Nephron (organoid): ENCODE data around the gene KLK11.

Experiments used
- H3K27ac Mint-ChIP-seq, 3 experiments: 2 replicates each; pipeline ENCODE4 v1.8.0; 2020; ENCODE audit warnings: mixed read lengths in 3 of 3, mild to moderate bottlenecking in 2 of 3, moderate library complexity in 1 of 3
- H3K27me3 Mint-ChIP-seq: 2 replicates; pipeline ENCODE4 v1.8.0; 2021; ENCODE audit warnings: low read depth, mild to moderate bottlenecking, moderate library complexity, mixed read lengths
- H3K36me3 Mint-ChIP-seq: 2 replicates; pipeline ENCODE4 v1.8.0; 2020; ENCODE audit warnings: low read depth, mixed read lengths
- H3K4me1 Mint-ChIP-seq: 2 replicates; pipeline ENCODE4 v1.8.0; 2020; ENCODE audit warnings: mixed read lengths
- H3K4me3 Mint-ChIP-seq, 3 experiments: 2 replicates each; pipeline ENCODE4 v1.8.0; 2020; ENCODE audit warnings: mild to moderate bottlenecking in 3 of 3, mixed read lengths in 3 of 3, moderate library complexity in 2 of 3
- H3K9me3 Mint-ChIP-seq: 2 replicates; pipeline ENCODE4 v1.8.0; 2020; ENCODE audit warnings: mixed read lengths
- TF ChIP-seq, protein P1 (sequence below), 3 experiments: fragments of 200-600 bp; sonication (generic); IDR thresholded peaks; one replicate each; pipeline ENCODE4 v1.5.0; 2021; ENCODE audit warnings: antibody characterized with exemption in 3 of 3; ENCODE audit not compliant: unreplicated experiment in 3 of 3

The KLK11 gene

DNA sequence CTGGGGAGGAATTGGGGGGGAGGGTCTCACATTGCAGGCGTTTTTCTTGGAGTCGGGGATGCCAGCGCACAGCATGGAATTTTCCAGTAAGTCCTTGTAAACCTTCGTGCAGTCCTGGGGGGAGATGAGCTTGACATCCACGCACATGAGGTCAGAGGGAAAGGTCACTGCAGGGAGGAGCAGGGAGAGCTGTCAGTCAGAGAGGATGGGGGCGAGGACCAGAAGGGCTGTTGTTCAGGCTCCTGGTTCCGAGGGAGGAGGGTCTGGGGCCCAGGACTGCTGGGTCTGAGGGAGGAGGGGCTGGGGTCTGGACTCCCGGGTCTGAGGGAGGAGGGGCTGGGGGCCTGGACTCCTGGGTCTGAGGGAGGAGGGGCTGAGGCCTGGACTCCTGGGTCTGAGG is 46.7 kb downstream of the KLK11 start:
- Mint-ChIP-seq H3K9me3 (no peaks in the 10 kb centered on the region), H3K4me1 (peaks cover 11% of the 10 kb centered on the region), H3K27me3 (peaks cover 37% of the 10 kb centered on the region), H3K36me3 (no peaks in the 10 kb centered on the region), H3K27ac (no peak overlapping the region), H3K4me3 (no peak overlapping the region)
- TF ChIP-seq, protein P1, sequence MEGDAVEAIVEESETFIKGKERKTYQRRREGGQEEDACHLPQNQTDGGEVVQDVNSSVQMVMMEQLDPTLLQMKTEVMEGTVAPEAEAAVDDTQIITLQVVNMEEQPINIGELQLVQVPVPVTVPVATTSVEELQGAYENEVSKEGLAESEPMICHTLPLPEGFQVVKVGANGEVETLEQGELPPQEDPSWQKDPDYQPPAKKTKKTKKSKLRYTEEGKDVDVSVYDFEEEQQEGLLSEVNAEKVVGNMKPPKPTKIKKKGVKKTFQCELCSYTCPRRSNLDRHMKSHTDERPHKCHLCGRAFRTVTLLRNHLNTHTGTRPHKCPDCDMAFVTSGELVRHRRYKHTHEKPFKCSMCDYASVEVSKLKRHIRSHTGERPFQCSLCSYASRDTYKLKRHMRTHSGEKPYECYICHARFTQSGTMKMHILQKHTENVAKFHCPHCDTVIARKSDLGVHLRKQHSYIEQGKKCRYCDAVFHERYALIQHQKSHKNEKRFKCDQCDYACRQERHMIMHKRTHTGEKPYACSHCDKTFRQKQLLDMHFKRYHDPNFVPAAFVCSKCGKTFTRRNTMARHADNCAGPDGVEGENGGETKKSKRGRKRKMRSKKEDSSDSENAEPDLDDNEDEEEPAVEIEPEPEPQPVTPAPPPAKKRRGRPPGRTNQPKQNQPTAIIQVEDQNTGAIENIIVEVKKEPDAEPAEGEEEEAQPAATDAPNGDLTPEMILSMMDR (IDR thresholded peaks at IDR 0.05; ENCODE audit: unreplicated experiment in 3 of 3): no peak

DNA sequence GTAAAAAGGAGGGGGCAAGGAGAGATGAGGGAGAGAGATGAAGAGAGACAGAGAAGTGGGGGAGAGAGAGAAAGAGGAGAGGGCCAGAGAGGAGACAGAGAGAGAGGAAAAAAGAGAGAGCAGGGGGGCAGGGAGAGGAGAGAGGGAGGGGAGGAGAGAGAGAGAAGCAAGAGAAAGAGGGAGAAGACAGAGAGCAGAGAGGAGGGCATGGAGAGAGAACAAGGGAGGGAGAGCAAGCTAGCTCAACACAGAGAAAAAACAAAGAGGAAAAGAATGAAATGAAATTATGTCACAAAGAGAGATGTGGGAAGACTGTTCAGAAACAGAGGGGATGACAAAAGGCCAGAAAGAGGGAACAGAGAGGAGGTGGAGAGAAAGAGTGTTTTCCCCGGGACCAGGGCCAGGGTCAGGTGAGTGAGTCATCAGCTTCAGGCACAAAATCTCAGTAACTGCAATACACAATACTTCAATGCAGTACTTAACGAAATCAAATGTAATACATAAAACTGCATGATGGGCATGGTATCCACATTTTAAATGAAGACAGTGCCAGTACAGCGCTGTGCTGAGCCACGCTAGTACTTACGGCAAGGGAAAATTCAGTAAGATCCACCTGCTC is 47.5 kb downstream of the KLK11 start:
- Mint-ChIP-seq H3K9me3 (no peaks in the 10 kb centered on the region), H3K27ac (peak overlapping the region in 2 of 3 experiments; percentile 24 to 51)

DNA sequence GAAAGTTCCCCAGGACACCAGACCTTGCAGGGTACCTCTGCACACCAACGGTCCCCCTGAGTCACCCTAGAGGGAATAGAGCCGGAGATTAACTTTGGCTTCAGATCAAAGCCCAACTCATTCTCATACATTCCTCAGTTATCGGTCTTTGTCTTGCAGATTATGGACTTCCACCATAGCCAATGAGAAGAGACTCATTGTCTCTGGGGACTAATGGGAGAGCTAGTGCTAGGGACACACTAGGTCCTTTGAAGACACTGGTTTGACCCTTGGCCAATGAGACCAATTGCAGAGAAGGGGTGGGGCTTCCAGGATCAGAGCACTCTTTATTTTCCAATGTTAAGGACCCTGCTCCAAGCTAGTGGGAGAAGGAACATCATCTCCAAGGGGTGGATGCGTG is 48.8 kb downstream of the KLK11 start:
- Mint-ChIP-seq H3K36me3 (no peaks in the 10 kb centered on the region), H3K4me1 (peaks cover 16% of the 10 kb centered on the region), H3K4me3 (no peak overlapping the region), H3K27me3 (peaks cover 34% of the 10 kb centered on the region), H3K9me3 (no peaks in the 10 kb centered on the region), H3K27ac (no peak overlapping the region)
- TF ChIP-seq, protein P1 (IDR thresholded peaks at IDR 0.05; ENCODE audit: unreplicated experiment in 3 of 3): no peak

More for the DNA sequence above, 47.5 kb downstream of the KLK11 start:
- Mint-ChIP-seq H3K36me3 (no peaks in the 10 kb centered on the region), H3K4me3 (no peak overlapping the region), H3K4me1 (peaks cover 16% of the 10 kb centered on the region), H3K27me3 (peaks cover 28% of the 10 kb centered on the region)
- TF ChIP-seq, protein P1 (IDR thresholded peaks at IDR 0.05; ENCODE audit: unreplicated experiment in 3 of 3): no peak

DNA sequence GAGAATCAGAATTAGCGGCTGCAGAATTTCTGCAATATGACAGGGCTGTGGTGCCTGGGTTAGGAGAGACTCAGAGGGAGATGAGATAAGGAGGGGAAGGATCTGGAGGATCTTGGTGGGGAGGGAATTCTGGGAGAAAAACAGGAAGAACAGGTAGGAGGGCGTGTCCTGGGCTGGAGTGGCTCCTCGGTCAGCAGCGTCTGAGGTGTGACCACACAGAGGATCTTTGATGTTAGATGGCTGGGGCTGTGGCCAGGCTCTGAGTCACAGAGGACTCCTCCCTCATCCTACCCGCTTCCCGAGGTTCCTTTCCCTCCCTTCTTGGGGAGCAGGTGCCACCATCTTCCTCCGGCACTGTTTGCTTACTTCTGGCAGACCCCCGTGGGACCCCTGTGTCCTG is 50.6 kb downstream of the KLK11 start:
- TF ChIP-seq, protein P1 (IDR thresholded peaks at IDR 0.05; ENCODE audit: unreplicated experiment in 3 of 3): no peak
- Mint-ChIP-seq H3K27me3 (peaks cover 25% of the 10 kb centered on the region), H3K36me3 (no peaks in the 10 kb centered on the region), H3K4me3 (no peak overlapping the region), H3K27ac (peak overlapping the region in 1 of 3 experiments; percentile 60), H3K4me1 (peaks cover 10% of the 10 kb centered on the region), H3K9me3 (no peaks in the 10 kb centered on the region)

DNA sequence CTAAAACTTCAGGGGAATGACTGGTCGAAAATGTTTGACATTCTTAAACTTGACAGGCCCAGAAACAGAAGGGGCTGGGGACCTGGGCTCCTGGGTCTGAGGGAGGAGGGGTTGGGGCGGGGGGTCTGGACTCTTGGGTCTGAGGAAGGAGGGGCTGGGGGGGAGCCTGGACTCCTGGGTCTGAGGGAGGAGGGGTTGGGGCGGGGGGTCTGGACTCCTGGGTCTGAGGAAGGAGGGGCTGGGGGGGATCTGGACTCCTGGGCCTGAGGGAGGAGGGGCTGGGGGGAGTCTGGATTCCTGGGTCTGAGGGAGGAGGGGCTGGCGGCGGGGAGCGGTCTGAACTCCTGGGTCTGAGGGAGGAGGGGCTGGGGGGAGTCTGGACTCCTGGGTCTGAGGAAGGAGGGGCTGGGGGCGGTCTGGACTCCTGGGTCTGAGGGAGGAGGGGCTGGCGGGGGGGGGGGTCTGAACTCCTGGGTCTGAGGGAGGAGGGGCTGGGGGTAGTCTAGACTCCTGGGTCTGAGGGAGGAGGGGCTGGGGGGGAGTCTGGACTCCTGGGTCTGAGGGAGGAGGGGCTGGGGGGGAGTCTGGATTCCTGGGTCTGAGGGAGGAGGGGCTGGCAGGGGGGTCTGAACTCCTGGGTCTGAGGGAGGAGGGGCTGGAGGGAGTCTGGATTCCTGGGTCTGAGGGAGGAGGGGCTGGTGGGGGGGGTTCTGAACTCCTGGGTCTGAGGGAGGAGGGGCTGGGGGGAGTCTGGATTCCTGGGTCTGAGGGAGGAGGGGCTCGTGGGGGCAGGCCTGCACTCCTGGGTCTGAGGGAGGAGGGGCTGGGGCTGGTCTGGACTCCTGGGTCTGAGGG is 51.5 kb downstream of the KLK11 start:
- TF ChIP-seq, protein P1 (IDR thresholded peaks at IDR 0.05; ENCODE audit: unreplicated experiment in 3 of 3): no peak
- H3K4me1 Mint-ChIP-seq: peaks cover 10% of the 10 kb centered on the region
- H3K4me3 Mint-ChIP-seq: no peak overlapping the region
- H3K9me3 Mint-ChIP-seq: no peaks in the 10 kb centered on the region
- H3K36me3 Mint-ChIP-seq: no peaks in the 10 kb centered on the region
- peaks cover 18% of the 10 kb centered on the region for H3K27me3 Mint-ChIP-seq
- peak overlapping the region; percentile 41 to 87 (median 75) for H3K27ac Mint-ChIP-seq
